Measurements from ENCODE around the gene SNX21.

DNA sequence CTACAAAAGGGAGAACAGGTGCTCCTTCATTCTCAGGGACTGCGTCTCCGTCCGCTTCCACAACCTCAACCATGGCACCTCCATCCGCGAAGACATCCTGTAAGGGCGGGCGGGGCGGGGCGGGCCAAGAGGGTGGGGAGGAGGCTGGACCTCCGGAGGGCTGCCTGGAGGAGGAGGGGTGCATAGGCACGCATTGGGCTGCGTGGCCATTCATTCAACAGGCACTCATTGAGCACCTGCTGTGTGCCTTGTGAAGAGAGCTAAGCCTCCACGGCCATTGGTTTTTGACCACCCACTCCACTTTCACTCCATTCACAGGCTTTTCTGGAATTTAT, 24.2 kb downstream of the SNX21 start:
- TF ChIP-seq, protein P1, sequence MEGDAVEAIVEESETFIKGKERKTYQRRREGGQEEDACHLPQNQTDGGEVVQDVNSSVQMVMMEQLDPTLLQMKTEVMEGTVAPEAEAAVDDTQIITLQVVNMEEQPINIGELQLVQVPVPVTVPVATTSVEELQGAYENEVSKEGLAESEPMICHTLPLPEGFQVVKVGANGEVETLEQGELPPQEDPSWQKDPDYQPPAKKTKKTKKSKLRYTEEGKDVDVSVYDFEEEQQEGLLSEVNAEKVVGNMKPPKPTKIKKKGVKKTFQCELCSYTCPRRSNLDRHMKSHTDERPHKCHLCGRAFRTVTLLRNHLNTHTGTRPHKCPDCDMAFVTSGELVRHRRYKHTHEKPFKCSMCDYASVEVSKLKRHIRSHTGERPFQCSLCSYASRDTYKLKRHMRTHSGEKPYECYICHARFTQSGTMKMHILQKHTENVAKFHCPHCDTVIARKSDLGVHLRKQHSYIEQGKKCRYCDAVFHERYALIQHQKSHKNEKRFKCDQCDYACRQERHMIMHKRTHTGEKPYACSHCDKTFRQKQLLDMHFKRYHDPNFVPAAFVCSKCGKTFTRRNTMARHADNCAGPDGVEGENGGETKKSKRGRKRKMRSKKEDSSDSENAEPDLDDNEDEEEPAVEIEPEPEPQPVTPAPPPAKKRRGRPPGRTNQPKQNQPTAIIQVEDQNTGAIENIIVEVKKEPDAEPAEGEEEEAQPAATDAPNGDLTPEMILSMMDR (IDR thresholded peaks at IDR 0.05): no peak
- TF ChIP-seq POLR2A (IDR thresholded peaks at IDR 0.05): no peak
